Activated B cell treated with CpG ODN at 0.5 μM for 24 hours (primary cell): ENCODE results near the gene EFCAB8. TPM values are rescaled to one million over a fixed set of nuclear protein-coding genes. Genes with fewer than 3 reads are reported as not detected.

ENCODE experiments used
- ATAC-seq: fragments of 200-7000 bp; cut with Tn5 transposase; one replicate; pipeline ENCODE4 v1.10.0; 2021; ENCODE audit warnings: low read depth, mild to moderate bottlenecking, moderate library complexity
- CTCF ChIA-PET: fragments of 350-600 bp; sonication (Branson Sonifier 250); formaldehyde crosslinking; loops from one replicate; lab custom pipeline; 2021; ENCODE audit warnings: antibody characterized with exemption; lab: Charles Lee
- POLR2A ChIA-PET: fragments of 350-600 bp; sonication (Branson Sonifier 250); formaldehyde crosslinking; loops from one replicate; lab custom pipeline; 2021; ENCODE audit warnings: antibody characterized with exemption; lab: Charles Lee
- DNase-seq: peaks from one replicate; pipeline ENCODE4 v3.0.0; 2022
- H3K27ac Mint-ChIP-seq: one replicate; pipeline ENCODE4 v1.8.0; 2020; ENCODE audit warnings: mixed read lengths
- H3K27me3 Mint-ChIP-seq: one replicate; pipeline ENCODE4 v1.8.0; 2021; ENCODE audit warnings: mixed read lengths
- H3K36me3 Mint-ChIP-seq: one replicate; pipeline ENCODE4 v1.8.0; 2021; ENCODE audit warnings: low read depth, mixed read lengths
- H3K4me1 Mint-ChIP-seq: one replicate; pipeline ENCODE4 v1.8.0; 2021; ENCODE audit warnings: mixed read lengths
- H3K4me3 Mint-ChIP-seq: one replicate; pipeline ENCODE4 v1.8.0; 2020; ENCODE audit warnings: mild to moderate bottlenecking, mixed read lengths
- H3K9me3 Mint-ChIP-seq: one replicate; pipeline ENCODE4 v1.8.0; 2020; ENCODE audit warnings: mixed read lengths
- CTCF ChIP-seq: fragments of 200-600 bp; IDR thresholded peaks from one replicate; pipeline ENCODE4 v1.8.0; 2022; ENCODE audit warnings: antibody characterized with exemption, mild to moderate bottlenecking
- intact Hi-C: fragments of 100-400 bp; cut with micrococcal nuclease; formaldehyde crosslinking; loops from one replicate; pipeline ENCODE4 v1.15.1; 2024
- total RNA-seq: library from RNA; stranded (reverse); gene quantifications from 2 replicates; pipeline ENCODE4 v1.2.3, GENCODE V29; 2022

EFCAB8 gene
- total RNA-seq, 1 donor from 2014 or later, result 0.71 TPM

- Mint-ChIP-seq H3K27ac (no peak overlapping the region), H3K9me3 (peaks cover 7% of the 10 kb centered on the region), H3K4me1 (peaks cover 23% of the 10 kb centered on the region), H3K4me3 (no peak overlapping the region), H3K27me3 (peaks cover 3% of the 10 kb centered on the region), H3K36me3 (no peaks in the 10 kb centered on the region)
- ChIA-PET POLR2A (no interaction called here), CTCF (interaction anchor here (1.4 kb wide), 1 partner anchor 82 kb away, joined by 3 read pairs; no protein-coding TSS in a partner anchor)
- ATAC-seq, result no peak
- no peak for TF ChIP-seq CTCF
- intact Hi-C loops, result no loop called here
- no peak for DNase-seq
These were observed 134.8 kb downstream of the EFCAB8 start for GRCh38 chr20:32993496-32994050.

- ATAC-seq, result no peak
- intact Hi-C loops, result no loop called here
- Mint-ChIP-seq H3K36me3 (no peaks in the 10 kb centered on the region), H3K4me3 (no peak overlapping the region), H3K9me3 (peaks cover 7% of the 10 kb centered on the region), H3K27me3 (peaks cover 3% of the 10 kb centered on the region), H3K27ac (no peak overlapping the region), H3K4me1 (peaks cover 27% of the 10 kb centered on the region)
- TF ChIP-seq CTCF, result no peak
- DNase-seq, result no peak
- ChIA-PET CTCF (no interaction called here), POLR2A (no interaction called here)
These were observed 137.1 kb downstream of the EFCAB8 start for GRCh38 chr20:32995802-32996201.

GRCh38 chr20:32997431-32997830 lies 138.7 kb downstream of the EFCAB8 start:
- POLR2A ChIA-PET, result no interaction called here
- Mint-ChIP-seq H3K27ac (no peak overlapping the region), H3K4me1 (peaks cover 11% of the 10 kb centered on the region), H3K27me3 (no peaks in the 10 kb centered on the region), H3K36me3 (no peaks in the 10 kb centered on the region), H3K4me3 (no peak overlapping the region), H3K9me3 (peaks cover 7% of the 10 kb centered on the region)
- no peak for TF ChIP-seq CTCF
- no peak for DNase-seq
- CTCF ChIA-PET, result no interaction called here
- intact Hi-C loops, result no loop called here
- no peak for ATAC-seq

- H3K27ac Mint-ChIP-seq, result no peak overlapping the region
- no peak overlapping the region for H3K4me3 Mint-ChIP-seq
- ChIA-PET CTCF (no interaction called here), POLR2A (no interaction called here)
- intact Hi-C loops, result no loop called here
- peaks cover 6% of the 10 kb centered on the region for H3K9me3 Mint-ChIP-seq
- DNase-seq (no peak), ATAC-seq (no peak)
- peaks cover 8% of the 10 kb centered on the region for H3K4me1 Mint-ChIP-seq
- H3K27me3 Mint-ChIP-seq, result no peaks in the 10 kb centered on the region
- TF ChIP-seq CTCF, result no peak
- H3K36me3 Mint-ChIP-seq, result no peaks in the 10 kb centered on the region
These were observed 141.0 kb downstream of the EFCAB8 start for GRCh38 chr20:32999603-33000250.

- Mint-ChIP-seq H3K4me1 (peaks cover 8% of the 10 kb centered on the region), H3K4me3 (no peak overlapping the region), H3K27ac (no peak overlapping the region), H3K9me3 (peaks cover 3% of the 10 kb centered on the region), H3K27me3 (no peaks in the 10 kb centered on the region), H3K36me3 (no peaks in the 10 kb centered on the region)
- CTCF ChIA-PET, result interaction anchor here (1.7 kb wide), 1 partner anchor 99 kb away, joined by 5 read pairs; no protein-coding TSS in a partner anchor
- POLR2A ChIA-PET, result no interaction called here
- DNase-seq (no peak), ATAC-seq (no peak)
- intact Hi-C loops, result no loop called here
- TF ChIP-seq CTCF, result no peak
These were observed 142.2 kb downstream of the EFCAB8 start for GRCh38 chr20:33000802-33001466.
